Dedifferentiated amniotic fluid mesenchymal stem cell (primary cell): ENCODE data around the gene DDT.
"Not testable (repeated sequence)": the region's sequence is repeated elsewhere in the genome, so short reads cannot be mapped to it uniquely, and the experiment has no call there.

Source experiments
- DNase-seq: peaks from one replicate; pipeline ENCODE4 v3.0.0-alpha.2; 2016; ENCODE audit errors: extremely low spot score

Gene DDT

DNA sequence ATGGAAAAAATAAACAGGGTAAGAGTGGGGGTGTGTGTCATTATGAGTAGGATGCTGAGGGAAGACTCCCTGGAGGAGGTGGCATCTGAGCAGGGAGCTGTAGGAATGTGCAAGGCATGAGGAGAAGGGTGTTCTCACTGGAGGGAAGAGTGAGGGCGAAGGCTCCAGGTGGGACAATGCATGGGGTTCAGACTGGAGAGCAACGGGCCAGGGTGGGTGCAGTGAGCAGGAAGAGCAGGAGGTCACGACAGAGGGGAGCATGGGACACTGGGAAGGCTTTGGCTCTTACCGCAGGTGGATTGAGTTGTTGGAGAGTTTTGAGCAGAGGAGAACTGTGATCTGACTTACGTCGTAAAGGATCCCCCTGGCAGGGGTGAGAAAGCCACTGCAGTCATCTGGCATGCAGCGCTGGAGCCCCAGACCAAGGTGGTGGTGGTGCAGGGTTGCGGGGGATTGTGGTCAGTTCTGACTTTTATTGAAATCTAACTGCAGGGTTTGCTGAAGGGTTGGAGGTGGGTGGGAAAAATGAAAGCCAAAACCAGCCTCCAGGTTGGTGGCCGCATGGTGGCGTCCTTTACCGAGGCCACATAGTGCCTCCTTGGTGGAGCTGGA is 21.3 kb downstream of the DDT start:
- DNase-seq, result not testable (repeated sequence)

- DNase-seq, result not testable (repeated sequence)
Observed at GRCh38 chr22:23951383-23951782, 22.9 kb downstream of the DDT start.

DNA sequence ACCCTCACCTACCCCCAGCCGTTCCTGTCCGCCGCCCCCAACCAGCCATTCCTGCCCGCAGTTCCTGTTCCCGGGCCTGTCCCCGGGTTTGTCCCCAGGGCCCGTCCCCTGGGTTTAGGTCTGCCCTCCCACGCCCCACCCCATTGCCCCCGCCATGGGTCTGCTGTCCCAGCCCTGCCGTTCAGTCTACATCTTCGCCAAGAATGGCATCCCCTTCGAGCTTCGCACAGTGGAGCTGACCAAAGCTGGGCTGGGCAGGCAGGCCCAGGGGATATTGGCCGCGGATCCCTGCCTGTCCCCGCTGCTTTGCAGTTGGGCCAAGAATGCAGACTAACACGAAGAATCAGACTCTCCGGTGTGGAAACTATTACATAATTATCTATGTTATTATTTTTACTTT is 24.5 kb downstream of the DDT start:
- not testable (repeated sequence) for DNase-seq

DNA sequence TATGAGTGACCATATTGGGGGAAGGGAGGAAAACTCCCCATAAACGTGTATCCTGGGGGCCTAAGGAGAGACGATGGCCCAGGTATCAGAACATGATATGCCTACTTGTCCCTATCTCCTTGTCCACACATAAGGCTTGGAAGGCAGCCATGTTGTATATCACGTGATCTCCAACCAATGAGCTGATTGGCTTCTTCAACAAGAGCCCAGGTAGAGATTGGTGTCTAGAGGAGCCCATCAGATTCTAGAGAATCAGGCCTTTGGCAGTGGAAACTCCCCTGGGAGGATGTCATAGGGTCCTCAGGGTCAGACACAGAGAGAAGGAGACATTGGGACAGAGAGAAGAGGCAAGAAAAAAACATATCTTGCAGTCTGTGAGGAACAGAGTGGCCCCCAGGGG is 26.9 kb downstream of the DDT start:
- not testable (repeated sequence) for DNase-seq

DNA sequence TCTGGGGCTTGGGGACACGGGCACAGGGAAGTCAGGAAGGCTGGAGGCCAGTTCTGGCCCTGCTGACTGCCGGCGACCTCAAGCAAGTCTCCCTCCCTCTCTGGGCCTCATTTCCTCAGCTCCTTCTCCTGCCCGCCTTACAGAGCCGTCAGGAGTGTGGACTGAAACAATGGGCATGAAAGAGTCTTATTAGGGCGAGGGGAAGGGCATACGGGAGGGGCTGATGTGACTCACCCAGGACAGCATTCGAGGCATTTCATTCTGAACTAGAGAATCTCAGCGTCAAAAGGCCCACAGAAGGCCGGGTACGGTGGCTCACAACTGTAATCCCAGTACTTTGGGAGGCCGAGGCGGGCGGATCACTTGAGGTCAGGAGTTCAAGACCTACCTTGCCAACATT is 34.1 kb downstream of the DDT start:
- DNase-seq, result not testable (repeated sequence)

DNA sequence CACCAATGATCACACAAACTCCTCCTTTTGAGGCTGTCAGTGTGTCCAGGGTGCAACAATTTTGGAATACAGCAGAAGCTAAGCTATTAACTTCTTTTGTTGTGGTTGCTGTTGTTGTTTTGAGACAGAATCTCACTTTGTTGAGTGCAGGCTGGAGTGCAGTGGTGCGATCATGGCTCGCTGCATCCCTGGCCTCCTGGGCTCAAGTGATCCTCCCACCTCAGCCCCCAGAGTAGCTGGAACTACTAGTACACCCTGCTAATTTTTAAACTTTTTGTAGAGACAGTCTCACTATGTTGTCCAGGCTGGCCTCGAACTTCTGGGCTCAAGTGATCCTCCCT is 35.3 kb downstream of the DDT start:
- no peak for DNase-seq

DNA sequence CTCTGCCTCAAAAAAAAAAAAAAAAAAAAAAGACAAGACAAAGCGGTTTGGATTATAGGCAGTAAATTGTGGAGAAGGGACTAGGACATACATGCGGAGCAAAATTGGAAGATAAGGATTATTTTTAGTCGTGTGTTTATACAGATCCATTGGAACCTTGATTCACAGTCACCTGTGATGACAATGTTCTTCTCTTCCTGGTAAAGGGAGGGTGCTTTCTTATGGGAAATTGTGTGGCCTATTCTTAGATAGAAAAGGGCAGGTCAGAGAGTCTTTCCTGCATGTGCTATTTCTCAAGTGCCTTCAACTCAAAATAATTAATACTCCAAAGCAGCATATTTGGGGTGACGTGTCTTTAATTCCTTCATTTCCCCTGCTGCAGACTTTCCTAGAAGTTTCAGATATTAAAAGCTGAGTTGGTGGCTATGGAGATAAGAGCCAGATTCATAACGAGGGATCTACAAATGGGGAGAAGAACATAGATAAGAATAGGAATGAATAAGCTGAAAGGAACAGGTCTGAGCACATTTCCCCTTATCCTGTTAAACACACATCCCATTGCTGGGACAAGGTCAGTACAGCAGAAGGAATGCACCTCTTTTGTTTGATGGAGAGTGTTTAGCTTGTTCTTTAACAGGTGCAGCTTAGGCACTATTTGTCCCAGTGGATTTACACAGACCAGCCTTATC is 35.8 kb downstream of the DDT start:
- no peak for DNase-seq

- DNase-seq, result no peak
Observed at GRCh38 chr22:23926561-23926960, 47.7 kb downstream of the DDT start.

DNA sequence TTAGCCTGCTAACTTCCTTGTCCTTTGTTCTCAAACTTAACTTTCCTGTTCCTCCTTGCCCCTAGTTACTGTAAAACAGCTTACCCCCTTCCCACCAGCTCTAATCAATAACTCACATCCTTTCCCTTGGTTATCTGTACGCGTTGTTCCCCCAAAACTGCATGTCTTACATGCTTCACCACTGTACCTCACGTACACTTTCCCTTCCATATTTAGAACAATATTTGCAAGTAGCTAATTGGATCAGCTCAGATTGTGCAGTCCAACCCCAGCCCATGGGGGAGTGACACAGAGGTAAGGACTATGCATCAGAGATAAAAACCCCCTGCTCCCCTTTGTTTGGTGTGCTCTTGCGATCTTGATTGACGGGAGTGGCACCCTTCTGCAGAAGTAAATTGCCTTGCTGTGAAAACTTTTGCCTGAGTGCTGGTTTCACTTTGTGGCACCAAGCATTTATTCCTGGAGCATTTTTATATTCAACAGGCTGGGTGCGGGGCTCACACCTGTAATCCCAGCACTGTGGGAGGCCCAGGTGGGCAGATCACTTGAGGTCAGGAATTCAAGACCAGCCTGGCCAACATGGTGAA is 49.1 kb downstream of the DDT start:
- no peak for DNase-seq

GRCh38 chr22:23922921-23923320 is 51.3 kb downstream of the DDT start:
- no peak for DNase-seq

- DNase-seq, result not testable (repeated sequence)
Observed at GRCh38 chr22:23921586-23922201, 52.5 kb downstream of the DDT start.
